HG03558 (cell line): Measurements from ENCODE around the gene SORCS2.

Experiments used
- ATAC-seq: cut with Tn5 transposase; IDR thresholded peaks from one replicate; pipeline ENCODE4 v1.9.1; 2021; ENCODE audit warnings: moderate number of reproducible peaks; ENCODE audit not compliant: unreplicated experiment; ENCODE audit errors: extremely low read depth

The SORCS2 gene

DNA sequence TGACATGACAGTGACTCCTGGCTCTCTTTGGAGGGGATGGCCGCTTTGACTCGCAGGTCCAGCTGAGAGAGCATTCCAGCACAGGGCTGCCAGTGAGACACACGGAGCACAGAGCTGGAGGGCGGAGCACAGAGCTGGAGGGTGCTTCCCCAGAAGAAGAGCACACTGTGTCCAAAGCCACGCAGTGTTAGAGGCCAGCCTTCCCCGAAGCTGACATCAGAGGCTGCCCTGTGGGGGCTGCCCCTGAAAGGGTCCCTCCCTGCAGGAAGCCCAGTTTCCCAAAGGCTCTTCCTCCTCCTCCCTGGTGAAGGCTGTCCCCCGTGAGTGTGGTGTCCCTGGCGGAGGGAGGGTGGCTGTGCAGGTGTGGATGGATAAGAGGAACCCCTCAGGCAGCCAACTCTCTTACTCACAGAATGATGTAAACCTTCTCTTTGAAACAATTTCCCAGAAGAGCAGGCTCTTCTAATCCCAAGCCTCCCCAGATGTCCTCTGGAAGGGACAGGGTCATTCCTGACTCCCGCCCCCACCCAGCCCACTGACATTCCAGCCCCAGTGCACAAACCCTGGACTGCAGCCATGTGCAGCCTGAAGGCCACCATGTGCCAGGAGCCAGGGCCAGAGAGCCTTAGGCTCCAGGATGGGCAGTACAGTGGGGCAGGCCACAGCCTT lies 189.0 kb downstream of the SORCS2 start:
- no peak for ATAC-seq

DNA sequence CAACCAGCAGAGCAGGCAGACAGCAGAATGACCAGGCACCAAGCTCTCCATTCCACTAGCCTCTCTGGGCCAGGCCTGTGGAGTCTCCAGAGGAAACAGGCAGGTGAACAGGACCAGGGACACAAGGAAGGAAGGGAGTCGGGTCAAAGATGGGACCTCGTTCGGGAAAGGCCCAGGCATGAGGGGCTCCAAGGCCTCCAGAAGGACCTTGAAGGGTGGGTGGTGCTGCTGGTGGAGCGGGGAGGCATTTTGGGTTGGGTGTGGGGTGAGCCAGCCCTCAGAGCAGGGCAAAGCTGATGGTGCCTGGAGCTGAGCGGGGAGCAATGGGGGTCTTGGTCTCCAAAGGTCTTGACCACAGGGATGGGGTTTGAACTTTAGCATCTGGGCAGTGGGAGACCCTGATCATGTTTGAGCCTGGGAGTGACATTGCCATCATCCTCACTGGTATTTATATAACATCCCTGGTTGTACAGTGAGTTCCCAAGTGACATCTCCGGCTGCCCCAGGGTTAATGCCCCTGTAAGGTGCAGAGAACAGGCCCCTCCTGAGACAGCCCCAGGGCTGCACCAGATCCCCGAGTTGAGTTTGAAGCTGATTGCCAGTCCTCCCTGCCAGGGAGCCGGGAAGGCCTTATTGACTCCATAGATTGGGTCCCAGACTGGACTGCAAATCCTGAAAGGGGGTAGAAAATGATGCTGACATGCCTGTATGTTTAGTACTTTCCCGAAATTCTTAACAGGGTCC lies 189.7 kb downstream of the SORCS2 start:
- ATAC-seq = no peak

DNA sequence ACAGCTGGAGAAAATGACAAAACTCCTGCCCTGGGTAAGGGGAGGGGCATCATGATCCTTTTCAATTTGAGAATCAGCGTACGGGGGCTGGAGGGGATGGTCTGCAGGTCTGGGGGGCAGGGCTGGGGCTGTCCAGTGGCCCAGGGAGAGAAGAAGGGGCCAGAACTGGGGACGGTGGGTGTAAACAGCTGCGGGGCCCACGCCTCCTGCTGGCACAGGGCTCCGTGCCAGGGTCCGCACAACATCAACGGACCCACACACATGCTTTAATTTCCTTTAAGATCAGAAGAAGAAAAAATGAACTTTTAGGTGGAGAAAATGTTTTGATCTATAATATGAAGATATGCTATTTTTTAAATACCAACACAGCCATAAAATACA lies 190.3 kb downstream of the SORCS2 start:
- ATAC-seq = no peak

DNA sequence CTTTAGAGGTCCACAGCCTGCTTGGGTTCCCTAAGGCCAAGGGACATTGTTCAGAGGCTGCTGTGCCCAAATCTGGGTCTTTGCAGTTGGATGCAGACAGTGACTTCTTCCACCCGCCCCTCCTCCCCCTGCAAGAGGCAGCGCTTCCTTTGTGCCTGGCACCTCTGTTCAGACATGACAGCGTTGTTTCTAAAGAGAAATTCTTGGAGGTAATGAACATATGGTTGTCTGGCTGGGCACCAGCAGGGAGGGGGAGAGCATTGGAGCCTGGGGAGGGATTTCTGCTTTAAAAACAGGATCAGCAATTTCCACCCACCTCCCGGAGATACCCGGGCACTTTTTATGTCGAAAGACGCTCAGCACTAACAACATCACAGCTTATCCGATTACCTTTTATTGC lies 190.9 kb downstream of the SORCS2 start:
- ATAC-seq = no peak

DNA sequence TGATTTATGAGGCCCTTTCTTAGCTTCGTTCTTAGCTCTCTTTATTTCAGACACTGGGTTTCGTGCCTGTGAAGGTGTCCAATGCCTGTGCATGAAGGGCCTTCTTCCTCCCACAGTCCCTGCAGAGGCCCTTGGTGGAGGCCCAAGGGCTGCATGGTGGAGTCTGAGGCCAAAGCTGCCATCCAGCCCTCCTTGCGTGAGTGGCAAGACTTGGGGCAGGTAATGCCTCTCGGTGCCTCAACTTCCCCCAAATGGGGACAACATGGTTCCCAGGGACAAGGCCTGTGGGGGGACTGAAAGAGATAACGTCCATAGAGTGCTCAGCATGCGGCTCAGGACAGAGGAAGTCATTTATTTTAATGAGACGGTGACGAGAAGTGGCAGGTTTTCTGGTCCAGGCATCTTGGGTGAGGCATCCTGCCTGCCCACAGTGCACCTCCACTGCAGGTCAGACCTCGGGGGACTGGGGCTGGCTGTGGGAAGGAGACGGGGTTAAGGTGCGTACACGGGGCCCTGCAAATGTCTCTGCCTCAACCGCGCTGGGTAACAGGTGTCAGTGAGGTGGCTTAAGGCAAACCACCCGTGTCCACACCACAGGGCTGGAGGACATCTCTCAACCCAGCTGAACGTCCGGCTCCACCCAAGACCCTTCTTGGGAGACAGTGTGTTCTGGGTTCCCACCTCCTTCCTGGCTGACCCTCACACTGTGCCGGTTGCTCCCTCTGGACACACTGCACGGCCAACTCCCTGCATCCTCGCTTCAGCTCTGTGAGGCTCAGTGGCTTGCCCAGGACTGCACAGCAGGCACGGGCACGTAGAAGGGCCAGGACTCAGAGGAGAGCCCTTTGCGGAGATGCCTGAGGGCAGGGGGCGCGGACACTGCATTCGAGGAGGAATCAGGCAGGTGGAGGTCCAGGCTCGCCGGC lies 191.9 kb downstream of the SORCS2 start:
- no peak for ATAC-seq

DNA sequence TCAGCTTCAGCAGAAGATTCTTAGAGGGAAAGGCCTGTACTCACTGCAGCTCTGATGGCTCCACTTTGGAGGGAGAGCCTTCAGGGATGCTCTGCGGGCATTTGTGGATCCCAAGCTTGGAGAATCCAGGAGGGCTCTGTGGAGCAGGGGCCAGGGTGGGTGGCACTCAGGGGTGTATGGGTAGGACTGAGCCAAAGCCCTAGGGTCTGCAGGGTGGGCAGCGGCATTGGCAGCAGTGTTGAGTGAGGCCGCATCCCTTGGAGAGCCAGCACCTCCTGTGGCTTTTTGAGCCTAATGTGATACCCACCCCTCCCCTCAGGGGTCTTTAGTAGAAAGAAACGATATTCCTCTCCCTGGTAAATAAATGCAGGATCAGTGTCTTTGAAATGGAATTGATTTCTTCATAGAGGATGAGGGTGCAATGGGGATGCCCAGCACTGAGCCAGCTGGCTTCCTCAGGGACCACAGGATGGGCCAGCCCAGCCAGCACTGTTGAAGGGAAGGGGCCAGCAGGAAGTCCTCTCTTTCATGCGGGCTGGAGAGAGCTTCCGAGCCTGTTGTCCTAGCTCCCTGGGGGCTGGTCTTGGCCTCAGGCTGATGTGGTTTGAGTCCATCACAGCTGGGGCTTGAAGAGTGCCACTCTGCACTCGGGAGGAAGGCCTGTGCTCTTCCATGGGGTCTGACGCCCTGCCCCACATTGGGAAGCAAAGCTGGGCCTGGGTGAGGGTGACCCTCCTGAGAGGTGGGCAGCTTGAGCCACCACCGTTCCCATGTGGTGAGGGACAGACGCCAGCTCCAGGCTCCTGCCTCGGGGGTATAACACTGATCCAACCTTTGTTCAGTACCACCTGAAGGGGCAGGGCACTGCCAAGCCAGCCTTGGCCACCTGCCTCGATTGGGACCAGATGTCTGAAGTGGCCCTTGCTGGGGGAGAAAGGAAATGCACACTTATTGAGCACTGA lies 192.9 kb downstream of the SORCS2 start:
- no peak for ATAC-seq

DNA sequence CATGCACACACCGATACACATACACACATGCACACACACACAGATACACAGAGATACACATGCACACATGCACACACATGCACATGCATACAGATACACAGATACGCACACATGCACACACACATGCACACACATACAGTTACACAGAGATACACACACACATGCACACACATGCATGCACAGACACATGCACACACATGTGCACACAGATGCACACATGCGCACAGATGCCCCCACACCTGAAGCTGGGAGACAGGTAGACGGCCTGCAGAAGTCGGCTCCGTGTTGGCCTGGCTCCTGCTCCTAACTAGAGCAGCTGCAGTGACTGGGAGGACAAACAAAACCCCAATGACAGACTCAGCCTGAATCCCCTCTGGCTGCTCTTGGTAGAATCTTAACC lies 195.6 kb downstream of the SORCS2 start:
- no peak for ATAC-seq

DNA sequence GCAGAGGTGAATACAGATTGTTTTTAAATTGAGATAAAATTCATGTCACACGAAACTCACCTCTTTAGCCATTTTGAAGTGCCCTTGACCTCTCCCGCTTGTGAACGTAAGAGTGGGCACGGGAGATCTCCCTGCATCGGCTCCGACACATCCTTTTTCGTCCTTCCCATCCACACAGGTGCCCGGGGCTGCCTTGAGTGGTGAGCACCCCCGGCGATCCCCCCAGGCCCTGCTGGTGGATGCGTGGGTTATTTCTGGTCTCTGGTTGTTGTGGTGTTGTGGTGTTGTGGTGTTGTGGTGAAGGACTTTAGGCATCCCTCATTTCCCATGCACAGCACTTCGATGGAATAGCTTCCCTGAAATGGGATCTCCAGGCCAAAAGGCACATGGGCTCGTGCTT lies 196.3 kb downstream of the SORCS2 start:
- no peak for ATAC-seq

DNA sequence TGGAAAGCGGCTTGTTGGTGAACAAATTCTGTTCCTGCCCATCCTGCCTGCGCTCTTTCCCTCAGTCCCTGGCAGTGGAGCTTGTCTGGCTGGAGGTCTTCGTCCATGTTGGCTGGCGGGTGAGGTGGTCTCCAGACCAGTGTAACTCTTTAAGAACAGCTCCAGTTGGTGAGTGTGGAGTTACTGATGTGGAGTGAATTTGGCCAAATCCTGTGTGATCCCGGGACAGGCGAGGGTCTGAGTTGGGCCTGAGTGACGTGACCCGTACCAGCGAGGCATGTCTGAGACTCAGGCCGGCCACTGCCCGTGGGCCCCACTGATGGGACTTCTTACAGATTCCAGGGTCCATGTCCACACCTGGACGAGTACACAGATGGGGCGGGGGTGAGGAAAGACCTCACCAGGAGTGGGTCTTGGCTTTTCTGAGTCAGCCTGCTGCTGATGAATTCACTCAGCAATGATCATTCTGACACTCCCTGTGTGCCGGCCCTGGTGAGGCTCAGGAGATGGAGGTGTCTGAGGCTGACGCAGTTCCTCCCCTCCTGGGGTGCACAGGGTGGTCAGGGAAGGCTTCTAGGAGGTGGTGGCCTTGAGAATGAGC lies 196.9 kb downstream of the SORCS2 start:
- ATAC-seq = no peak

DNA sequence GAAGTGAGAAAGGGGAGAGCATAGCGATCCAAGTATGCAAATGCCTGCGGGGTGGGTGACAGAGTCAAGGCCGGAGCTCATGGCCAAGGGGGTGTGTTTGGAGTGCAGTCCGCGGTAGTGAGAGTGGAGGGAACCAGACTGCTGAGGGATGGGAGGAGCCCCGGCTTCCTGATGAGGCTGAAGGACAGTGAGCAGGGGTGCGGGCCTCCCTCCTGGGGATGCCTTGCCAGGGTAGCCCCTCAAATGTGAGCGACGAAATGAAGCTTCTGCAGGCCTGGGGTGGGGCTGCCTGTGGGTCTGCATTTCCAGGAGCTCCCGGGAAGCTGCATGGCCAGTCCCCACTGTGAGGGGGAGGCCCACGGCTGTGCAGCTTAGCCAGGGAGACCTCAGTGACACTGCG lies 197.4 kb downstream of the SORCS2 start:
- ATAC-seq = no peak

DNA sequence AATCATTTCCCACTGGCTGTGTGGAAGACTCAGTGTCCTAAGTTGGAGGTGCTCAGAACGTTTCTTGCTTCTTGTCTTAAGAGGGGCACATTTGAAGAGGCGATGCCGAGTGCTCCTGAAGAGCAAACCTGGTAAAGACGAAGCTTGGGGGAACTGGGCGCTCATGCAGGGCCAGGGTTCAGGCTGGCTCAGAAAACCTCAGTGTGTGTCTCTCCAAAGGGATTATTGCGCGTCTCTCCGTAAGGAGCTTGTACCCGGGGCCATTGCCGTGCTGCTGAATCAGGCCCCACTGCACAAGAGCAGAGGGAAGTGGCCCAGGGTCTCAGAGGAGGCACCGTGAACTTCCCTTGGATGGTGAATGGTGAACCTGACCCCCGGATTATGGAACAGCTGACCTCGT lies 198.0 kb downstream of the SORCS2 start:
- no peak for ATAC-seq

DNA sequence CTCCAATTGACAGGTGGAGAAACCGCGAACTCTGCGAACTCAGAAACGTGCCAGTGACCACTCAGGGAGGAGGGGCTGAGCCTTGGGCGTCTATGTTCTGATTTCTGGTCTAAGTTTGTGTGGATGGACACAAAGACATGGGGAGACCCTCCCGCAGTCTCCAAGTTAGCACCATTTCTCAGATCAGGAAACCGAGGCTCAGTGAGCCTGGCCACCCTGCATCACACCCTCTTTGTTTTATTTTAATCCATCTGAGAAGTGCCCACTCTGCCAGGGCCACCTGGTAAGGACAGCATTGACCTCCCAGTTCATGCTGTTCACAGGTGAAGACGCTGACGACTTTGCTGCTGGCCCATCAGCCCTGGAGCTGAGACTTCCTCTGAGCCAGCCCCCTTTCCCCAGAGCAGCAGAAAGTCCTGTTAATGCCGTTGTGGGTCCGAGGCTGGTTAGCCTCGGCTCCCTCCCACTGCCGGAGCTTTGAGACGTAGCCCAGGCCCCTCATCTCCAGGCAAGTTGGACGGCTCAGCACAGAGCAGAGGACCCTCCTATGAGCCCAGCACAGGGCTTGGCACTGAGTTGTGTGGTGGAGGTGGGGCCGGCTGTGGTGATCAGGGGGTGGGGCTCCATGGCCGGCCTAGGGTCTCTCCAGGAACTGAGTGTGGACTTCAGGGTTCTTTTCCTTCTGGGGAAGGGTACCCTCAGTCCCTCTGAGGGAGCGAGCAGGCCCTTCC lies 198.7 kb downstream of the SORCS2 start:
- ATAC-seq = no peak

DNA sequence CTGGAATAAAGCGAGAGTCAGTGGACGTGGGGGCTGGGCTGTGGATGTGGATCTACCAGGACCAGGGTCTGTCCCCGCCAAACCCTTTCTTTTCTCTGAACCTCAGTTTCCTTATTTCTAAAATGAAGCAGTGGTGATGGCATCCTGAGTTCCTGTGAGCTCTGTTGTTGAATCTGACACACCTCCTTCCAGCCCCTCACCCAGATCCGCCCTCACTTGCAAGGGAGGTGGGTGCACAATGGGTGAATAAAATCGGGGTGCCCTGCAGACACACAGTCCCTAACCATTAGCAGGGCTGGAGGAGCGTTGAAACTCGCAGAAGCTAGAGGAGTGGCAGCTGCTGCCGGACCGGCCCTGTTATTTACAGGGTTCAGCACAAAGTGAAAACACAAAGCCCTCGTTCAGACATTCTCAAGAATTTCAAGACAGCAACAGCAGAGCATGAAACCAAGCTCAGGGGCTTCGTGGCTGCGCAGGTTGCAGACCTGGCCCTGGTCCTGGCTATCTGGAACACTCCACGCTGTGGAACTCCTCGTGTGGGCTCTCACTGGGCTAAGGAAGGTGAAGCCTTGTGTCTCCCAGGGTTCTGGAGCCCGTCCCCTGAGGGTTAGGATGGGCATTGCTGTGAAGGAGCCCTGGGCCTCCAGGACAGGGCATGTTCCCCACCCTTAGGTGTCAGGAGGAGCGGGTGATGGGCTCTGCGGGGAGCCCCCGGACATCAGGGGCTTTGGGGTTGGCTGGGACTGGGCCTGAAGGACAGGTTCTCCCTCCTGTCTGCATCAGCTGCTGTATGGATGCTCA lies 199.5 kb downstream of the SORCS2 start:
- ATAC-seq = no peak

DNA sequence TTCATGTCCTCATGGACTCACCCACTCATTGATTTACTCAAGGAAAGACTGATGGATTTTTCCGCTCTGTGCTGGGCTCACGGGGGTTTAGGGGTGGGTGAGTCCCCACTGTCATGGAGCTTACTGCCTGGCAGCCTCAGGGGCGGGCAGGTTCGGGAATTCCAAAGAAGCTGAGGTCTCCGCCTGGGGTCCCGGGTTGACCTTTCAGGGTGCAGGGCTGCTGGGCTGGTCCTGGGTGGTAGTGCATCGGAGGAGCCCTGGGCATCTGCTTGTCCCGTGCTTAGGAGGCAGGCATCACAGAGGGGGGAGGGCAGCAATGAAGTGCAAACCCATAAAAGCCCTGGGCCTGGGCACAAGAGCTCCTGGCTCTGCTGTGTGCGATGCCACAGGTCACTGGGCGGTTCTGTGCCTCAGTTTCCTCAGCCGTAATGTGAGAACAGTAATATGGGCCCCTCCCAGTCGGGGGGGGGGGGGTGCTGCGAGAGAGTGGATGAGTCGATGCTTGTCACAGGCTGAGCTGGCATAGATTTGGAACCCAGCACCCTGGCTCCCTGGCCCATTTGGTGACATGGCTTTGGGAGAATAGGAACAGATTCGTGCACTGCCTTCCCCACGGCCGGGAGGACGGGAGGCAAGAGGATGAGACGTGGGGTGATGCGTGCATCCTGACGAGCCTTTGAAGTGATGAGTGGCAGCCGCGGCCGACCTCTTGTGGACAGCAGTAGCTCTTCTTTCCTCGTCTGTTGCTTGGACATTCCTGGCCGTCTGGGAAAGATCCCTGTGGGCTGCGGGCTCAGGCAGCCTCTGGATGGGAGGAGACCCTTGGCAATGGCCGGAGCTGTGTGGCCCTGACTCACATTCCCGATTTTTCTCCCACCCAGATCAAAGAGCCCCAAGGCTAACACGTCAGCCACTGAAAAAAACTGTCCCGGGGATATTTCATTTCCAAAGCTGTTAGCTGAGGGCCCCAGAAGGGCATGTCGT lies 200.4 kb downstream of the SORCS2 start:
- no peak for ATAC-seq

DNA sequence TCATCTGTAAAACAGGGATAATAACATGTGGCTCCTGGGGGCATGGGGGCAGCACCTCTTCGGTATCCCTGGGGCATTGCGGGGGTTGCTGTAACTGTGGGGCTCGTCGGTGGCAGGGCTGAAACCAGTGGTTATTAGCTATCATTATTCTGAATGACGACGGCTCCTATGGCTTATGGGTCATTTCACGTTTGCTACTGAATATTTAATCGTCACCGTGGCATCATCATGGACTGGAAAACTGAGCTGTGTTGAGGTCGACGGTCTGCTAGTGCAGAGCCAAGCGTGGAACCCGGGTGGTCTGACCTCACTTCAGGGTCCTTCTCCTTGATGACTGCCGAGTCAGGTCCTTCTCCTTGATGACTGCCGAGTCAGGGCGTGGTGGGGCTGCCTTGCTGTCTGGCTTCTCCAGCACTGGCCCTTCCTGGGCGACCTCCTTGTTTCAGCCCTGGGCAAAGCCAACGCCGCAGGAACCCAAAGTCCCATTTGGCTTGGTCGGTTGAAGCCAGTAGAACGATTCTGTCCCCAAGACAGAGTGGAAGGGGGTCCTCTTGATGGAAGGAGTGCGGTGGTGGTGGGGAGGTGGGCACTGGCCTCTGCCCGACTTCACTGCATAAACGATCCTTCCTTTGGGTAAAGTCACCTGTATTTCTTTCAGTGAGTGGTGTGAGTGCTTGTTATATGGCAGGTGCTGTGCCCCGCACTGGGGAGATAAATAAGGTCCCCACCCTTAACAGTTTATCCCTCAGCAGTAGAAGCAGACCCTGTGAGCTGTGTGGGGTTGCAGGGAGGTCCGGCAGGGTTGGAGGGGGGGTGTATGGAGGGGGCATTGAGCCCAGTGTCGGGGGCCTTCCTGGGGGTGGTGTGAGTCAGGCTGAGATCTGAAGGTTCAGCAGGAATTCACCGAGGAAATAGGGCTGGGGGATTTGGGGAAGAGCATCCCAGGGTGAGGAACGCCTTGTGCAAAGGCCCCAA lies 201.6 kb downstream of the SORCS2 start:
- no peak for ATAC-seq
